MM.1S (cell line): ENCODE data around the gene ERVV-1.

Experiments
- DNase-seq: peaks from one replicate; pipeline ENCODE4 v3.0.0-alpha.2; 2015
- H2AFZ ChIP-seq: fragments of 300-600 bp; sonication (generic); 2 replicates; pipeline ENCODE4 v1.6.0; 2016; ENCODE audit warnings: antibody characterized with exemption, low read length
- H3F3A ChIP-seq: fragments of 300-600 bp; sonication (generic); 2 replicates; pipeline ENCODE4 v1.6.1; 2016; ENCODE audit warnings: mild to moderate bottlenecking, antibody characterized with exemption, low read length, moderate library complexity, mixed read lengths; ENCODE audit not compliant: insufficient read depth
- H3K27ac ChIP-seq: fragments of 300-600 bp; sonication (generic); 2 replicates; pipeline ENCODE4 v1.5.1; 2016; ENCODE audit warnings: mild to moderate bottlenecking, low read length
- H3K27me3 ChIP-seq: fragments of 300-600 bp; sonication (generic); replicated peaks from 2 replicates; pipeline ENCODE4 v1.6.0; 2016; ENCODE audit warnings: low read length; ENCODE audit not compliant: insufficient read depth
- H3K36me3 ChIP-seq: fragments of 300-600 bp; sonication (generic); replicated peaks from 2 replicates; pipeline ENCODE4 v1.6.1; 2016; ENCODE audit warnings: mild to moderate bottlenecking, low read length, mixed read lengths; ENCODE audit not compliant: insufficient read depth
- H3K4me1 ChIP-seq: fragments of 300-600 bp; sonication (generic); 2 replicates; pipeline ENCODE4 v1.6.1; 2016; ENCODE audit warnings: low read length, mixed read lengths
- H3K4me2 ChIP-seq: fragments of 300-600 bp; sonication (generic); 2 replicates; pipeline ENCODE4 v1.6.0; 2016; ENCODE audit warnings: low read depth, low read length
- H3K4me3 ChIP-seq: fragments of 300-600 bp; sonication (generic); 2 replicates; pipeline ENCODE4 v1.5.1; 2016; ENCODE audit warnings: low read length, mixed read lengths
- H3K79me2 ChIP-seq: fragments of 300-600 bp; sonication (generic); 2 replicates; pipeline ENCODE4 v1.6.1; 2016; ENCODE audit warnings: mixed run types, low read length, mixed read lengths
- H3K9ac ChIP-seq: fragments of 300-600 bp; sonication (generic); 2 replicates; pipeline ENCODE4 v1.6.1; 2016; ENCODE audit warnings: low read length, mixed read lengths
- H3K9me2 ChIP-seq: fragments of 300-600 bp; sonication (generic); replicated peaks from 2 replicates; pipeline ENCODE4 v1.6.1; 2016; ENCODE audit warnings: mild to moderate bottlenecking, low read length, mixed read lengths; ENCODE audit not compliant: insufficient read depth
- H3K9me3 ChIP-seq: fragments of 300-600 bp; sonication (generic); replicated peaks from 2 replicates; pipeline ENCODE4 v1.6.1; 2016; ENCODE audit warnings: mild to moderate bottlenecking, low read length, mixed read lengths; ENCODE audit not compliant: insufficient read depth
- H4K20me1 ChIP-seq: fragments of 300-600 bp; sonication (generic); 2 replicates; pipeline ENCODE4 v1.6.1; 2016; ENCODE audit warnings: mild to moderate bottlenecking, low read length, moderate library complexity, mixed read lengths; ENCODE audit not compliant: insufficient read depth
- EZH2 ChIP-seq: fragments of 300-600 bp; sonication (generic); optimal IDR thresholded peaks from 2 replicates; pipeline ENCODE3; 2017; ENCODE audit warnings: low read depth, mild to moderate bottlenecking, antibody characterized with exemption, low read length, mixed read lengths
- EZH2phosphoT487 ChIP-seq: fragments of 300-600 bp; sonication (generic); IDR thresholded peaks from 2 replicates; pipeline ENCODE4 v1.6.1; 2018; ENCODE audit warnings: antibody characterized with exemption, low read length
- TF ChIP-seq, protein P1 (sequence below): fragments of 300-600 bp; sonication (generic); IDR thresholded peaks from 2 replicates; pipeline ENCODE4 v1.5.1; 2016; ENCODE audit warnings: antibody characterized with exemption, low read length, mixed read lengths

The ERVV-1 gene

DNA sequence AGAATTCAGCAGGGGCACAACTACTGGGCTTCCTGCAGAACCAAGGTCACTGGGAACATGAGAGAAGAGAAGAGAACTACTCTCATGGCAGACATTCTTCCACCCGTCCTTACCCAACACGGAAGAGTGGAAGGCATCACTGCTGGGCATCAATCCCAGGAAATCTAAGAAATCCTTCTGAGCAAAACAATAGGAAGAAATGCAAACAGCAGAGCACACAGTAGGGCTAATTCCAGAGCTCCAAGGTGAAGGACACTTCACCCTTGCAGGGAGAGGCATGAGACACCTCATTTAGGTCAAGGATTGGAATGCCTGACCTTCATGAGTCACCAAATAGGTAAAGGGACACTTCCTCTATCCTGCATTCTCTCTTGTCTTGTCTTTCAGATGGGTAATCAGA is 33.7 kb downstream of the ERVV-1 start:
- Histone ChIP-seq H3K4me1 (no peaks in the 10 kb centered on the region), H2AFZ (no peak overlapping the region), H3K36me3 (no peaks in the 10 kb centered on the region), H3K9me2 (no peaks in the 10 kb centered on the region), H3K9ac (no peak overlapping the region), H3K9me3 (no peaks in the 10 kb centered on the region), H3K27ac (no peak overlapping the region), H3K4me2 (no peak overlapping the region), H3F3A (no peaks in the 10 kb centered on the region), H3K4me3 (no peak overlapping the region), H4K20me1 (no peaks in the 10 kb centered on the region), H3K27me3 (no peaks in the 10 kb centered on the region), H3K79me2 (no peaks in the 10 kb centered on the region)
- no peak for DNase-seq
- TF ChIP-seq EZH2 (no peak), EZH2phosphoT487 (no peak)
- TF ChIP-seq, protein P1, sequence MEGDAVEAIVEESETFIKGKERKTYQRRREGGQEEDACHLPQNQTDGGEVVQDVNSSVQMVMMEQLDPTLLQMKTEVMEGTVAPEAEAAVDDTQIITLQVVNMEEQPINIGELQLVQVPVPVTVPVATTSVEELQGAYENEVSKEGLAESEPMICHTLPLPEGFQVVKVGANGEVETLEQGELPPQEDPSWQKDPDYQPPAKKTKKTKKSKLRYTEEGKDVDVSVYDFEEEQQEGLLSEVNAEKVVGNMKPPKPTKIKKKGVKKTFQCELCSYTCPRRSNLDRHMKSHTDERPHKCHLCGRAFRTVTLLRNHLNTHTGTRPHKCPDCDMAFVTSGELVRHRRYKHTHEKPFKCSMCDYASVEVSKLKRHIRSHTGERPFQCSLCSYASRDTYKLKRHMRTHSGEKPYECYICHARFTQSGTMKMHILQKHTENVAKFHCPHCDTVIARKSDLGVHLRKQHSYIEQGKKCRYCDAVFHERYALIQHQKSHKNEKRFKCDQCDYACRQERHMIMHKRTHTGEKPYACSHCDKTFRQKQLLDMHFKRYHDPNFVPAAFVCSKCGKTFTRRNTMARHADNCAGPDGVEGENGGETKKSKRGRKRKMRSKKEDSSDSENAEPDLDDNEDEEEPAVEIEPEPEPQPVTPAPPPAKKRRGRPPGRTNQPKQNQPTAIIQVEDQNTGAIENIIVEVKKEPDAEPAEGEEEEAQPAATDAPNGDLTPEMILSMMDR, result no peak

GRCh38 chr19:53055117-53055516 is 41.4 kb downstream of the ERVV-1 start:
- TF ChIP-seq, protein P1, result no peak
- TF ChIP-seq EZH2 (no peak), EZH2phosphoT487 (no peak)
- Histone ChIP-seq H3K4me1 (no peaks in the 10 kb centered on the region), H3K79me2 (no peaks in the 10 kb centered on the region)

GRCh38 chr19:53057904-53058580 is 44.3 kb downstream of the ERVV-1 start:
- Histone ChIP-seq H3K4me1 (no peaks in the 10 kb centered on the region), H2AFZ (no peak overlapping the region), H3K9me3 (no peaks in the 10 kb centered on the region), H3K79me2 (no peaks in the 10 kb centered on the region), H3K9me2 (no peaks in the 10 kb centered on the region), H4K20me1 (no peaks in the 10 kb centered on the region), H3K9ac (no peak overlapping the region), H3K27me3 (no peaks in the 10 kb centered on the region), H3K36me3 (no peaks in the 10 kb centered on the region), H3F3A (no peaks in the 10 kb centered on the region), H3K4me2 (no peak overlapping the region), H3K27ac (no peak overlapping the region), H3K4me3 (no peak overlapping the region)
- no peak for DNase-seq
- no peak for TF ChIP-seq EZH2
- no peak for TF ChIP-seq EZH2phosphoT487
- TF ChIP-seq, protein P1, result no peak

More at GRCh38 chr19:53055117-53055516, 41.4 kb downstream of the ERVV-1 start:
- H3K9ac ChIP-seq, result no peak overlapping the region
- H3K4me2 ChIP-seq, result no peak overlapping the region
- no peak overlapping the region for H3K27ac ChIP-seq
- DNase-seq, result no peak
- no peaks in the 10 kb centered on the region for H3K27me3 ChIP-seq
- no peak overlapping the region for H3K4me3 ChIP-seq
- no peaks in the 10 kb centered on the region for H3K36me3 ChIP-seq
- no peaks in the 10 kb centered on the region for H3K9me2 ChIP-seq
- H2AFZ ChIP-seq, result no peak overlapping the region
- no peaks in the 10 kb centered on the region for H3K9me3 ChIP-seq
- H3F3A ChIP-seq, result no peaks in the 10 kb centered on the region
- H4K20me1 ChIP-seq, result no peaks in the 10 kb centered on the region
